WI38 (cell line): ENCODE results near the gene DNAH14.

Source experiments
- H3K4me3 ChIP-seq: 2 replicates; pipeline ENCODE4 v1.5.1; 2011; ENCODE audit warnings: low read depth, mild to moderate bottlenecking, control low read depth, low read length
- CTCF ChIP-seq: IDR thresholded peaks from 2 replicates; pipeline ENCODE4 v1.5.1; 2012; ENCODE audit warnings: low read depth, mild to moderate bottlenecking, control low read depth, low read length

Gene DNAH14

GRCh38 chr1:225440380-225441221 is 511.1 kb downstream of the DNAH14 start:
- no peak for TF ChIP-seq CTCF
- no peak overlapping the region for H3K4me3 ChIP-seq

- no peak overlapping the region for H3K4me3 ChIP-seq
- TF ChIP-seq CTCF, result 0 out of 2 replicates have a peak, but pooled peaks have one; percentile 6
Observed at GRCh38 chr1:225441314-225442122, 512.0 kb downstream of the DNAH14 start.

- H3K4me3 ChIP-seq, result no peak overlapping the region
- TF ChIP-seq CTCF, result no peak
Observed at GRCh38 chr1:225442123-225442505, 512.6 kb downstream of the DNAH14 start.

GRCh38 chr1:225445639-225446594 is 516.4 kb downstream of the DNAH14 start:
- TF ChIP-seq CTCF, result no peak

DNA sequence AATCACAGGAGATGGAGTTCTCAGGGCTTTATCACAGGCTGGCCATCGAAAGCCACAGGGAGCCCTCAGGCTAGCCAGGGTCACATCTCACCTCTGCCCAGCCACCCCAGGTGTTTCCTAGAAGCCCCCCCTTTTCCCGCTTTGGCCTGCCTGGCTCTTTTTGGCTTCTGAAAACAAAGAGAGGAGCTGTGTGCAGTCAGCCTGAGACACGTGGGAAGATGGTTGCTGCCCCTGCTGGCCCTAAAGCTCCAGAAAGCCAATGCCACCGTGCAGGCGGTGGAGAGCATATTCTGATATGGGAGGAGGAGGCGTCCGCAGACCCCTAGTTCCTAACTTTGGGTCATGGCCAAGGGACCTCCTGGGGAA is 517.1 kb downstream of the DNAH14 start:
- no peak overlapping the region for H3K4me3 ChIP-seq
- TF ChIP-seq CTCF, result no peak

More at GRCh38 chr1:225445639-225446594, 516.4 kb downstream of the DNAH14 start:
- no peak overlapping the region for H3K4me3 ChIP-seq

GRCh38 chr1:225446981-225447615 is 517.6 kb downstream of the DNAH14 start:
- no peak for TF ChIP-seq CTCF
- no peak overlapping the region for H3K4me3 ChIP-seq
